ENCODE results near the gene SP140.
"Not testable (repeated sequence)": the region's sequence is repeated elsewhere in the genome, so short reads cannot be mapped to it uniquely, and the experiment has no call there.

DNA sequence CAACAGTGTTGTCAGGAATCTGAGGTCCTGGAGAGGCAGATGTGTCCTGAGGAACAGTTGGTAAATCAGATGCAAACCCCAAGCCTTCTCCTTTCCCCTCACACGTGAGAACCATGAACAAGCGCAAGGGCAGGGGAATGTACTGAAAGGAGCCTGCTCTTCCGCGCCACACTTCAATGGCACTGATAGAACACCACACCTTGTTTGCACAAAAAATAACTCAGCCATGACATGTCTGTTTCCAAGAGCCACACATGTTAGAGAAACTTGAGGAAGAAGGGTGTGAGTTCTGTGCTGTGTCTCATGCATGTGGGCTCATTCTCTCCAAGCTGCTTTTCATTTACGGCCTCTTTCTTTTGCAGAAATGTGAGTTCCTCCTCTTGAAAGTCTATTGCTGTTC, 85.3 kb downstream of the SP140 start:
- TF ChIP-seq, protein P1, sequence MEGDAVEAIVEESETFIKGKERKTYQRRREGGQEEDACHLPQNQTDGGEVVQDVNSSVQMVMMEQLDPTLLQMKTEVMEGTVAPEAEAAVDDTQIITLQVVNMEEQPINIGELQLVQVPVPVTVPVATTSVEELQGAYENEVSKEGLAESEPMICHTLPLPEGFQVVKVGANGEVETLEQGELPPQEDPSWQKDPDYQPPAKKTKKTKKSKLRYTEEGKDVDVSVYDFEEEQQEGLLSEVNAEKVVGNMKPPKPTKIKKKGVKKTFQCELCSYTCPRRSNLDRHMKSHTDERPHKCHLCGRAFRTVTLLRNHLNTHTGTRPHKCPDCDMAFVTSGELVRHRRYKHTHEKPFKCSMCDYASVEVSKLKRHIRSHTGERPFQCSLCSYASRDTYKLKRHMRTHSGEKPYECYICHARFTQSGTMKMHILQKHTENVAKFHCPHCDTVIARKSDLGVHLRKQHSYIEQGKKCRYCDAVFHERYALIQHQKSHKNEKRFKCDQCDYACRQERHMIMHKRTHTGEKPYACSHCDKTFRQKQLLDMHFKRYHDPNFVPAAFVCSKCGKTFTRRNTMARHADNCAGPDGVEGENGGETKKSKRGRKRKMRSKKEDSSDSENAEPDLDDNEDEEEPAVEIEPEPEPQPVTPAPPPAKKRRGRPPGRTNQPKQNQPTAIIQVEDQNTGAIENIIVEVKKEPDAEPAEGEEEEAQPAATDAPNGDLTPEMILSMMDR (tag by site-specific recombination; IDR thresholded peaks at IDR 0.05): not testable (repeated sequence)
- TF ChIP-seq ZNF202 (tag by site-specific recombination; IDR thresholded peaks at IDR 0.05; ENCODE audit: borderline replicate concordance); ZNF292 (tag by site-specific recombination; IDR thresholded peaks at IDR 0.05; ENCODE audit: borderline replicate concordance, low read depth); ZNF335 (tag by site-specific recombination; conservative IDR thresholded peaks at IDR 0.05): not testable (repeated sequence)
